GM12865 (cell line): ENCODE results near the gene KCNH3.

Experiments used
- DNase-seq: peaks from one replicate; pipeline ENCODE4 v3.0.0; 2010; ENCODE audit warnings: low read depth
- H3K4me3 ChIP-seq: 2 replicates; pipeline ENCODE4 v1.5.1; 2011; ENCODE audit warnings: mild to moderate bottlenecking, low read depth, low read length, control low read depth
- CTCF ChIP-seq: IDR thresholded peaks from 2 replicates; pipeline ENCODE4 v1.5.1; 2011; ENCODE audit warnings: low read length, control low read depth, low read depth, inconsistent platforms; ENCODE audit not compliant: insufficient read depth; ENCODE audit errors: missing control alignments

Gene KCNH3

GRCh38 chr12:49562233-49562632, 23.4 kb downstream of the KCNH3 start:
- no peak for TF ChIP-seq CTCF
- H3K4me3 ChIP-seq, result no peak overlapping the region
- no peak for DNase-seq

- DNase-seq, result no peak
- no peak overlapping the region for H3K4me3 ChIP-seq
- TF ChIP-seq CTCF, result no peak
These were observed 24.0 kb downstream of the KCNH3 start for GRCh38 chr12:49562831-49563230.

GRCh38 chr12:49563951-49564685, 25.3 kb downstream of the KCNH3 start:
- no peak overlapping the region for H3K4me3 ChIP-seq
- no peak for DNase-seq
- no peak for TF ChIP-seq CTCF

GRCh38 chr12:49564686-49565405, 26.0 kb downstream of the KCNH3 start:
- DNase-seq, result no peak
- TF ChIP-seq CTCF, result no peak
- H3K4me3 ChIP-seq, result no peak overlapping the region

- DNase-seq, result no peak
- no peak overlapping the region for H3K4me3 ChIP-seq
- no peak for TF ChIP-seq CTCF
These were observed 26.8 kb downstream of the KCNH3 start for GRCh38 chr12:49565406-49566265.

- no peak for TF ChIP-seq CTCF
- no peak overlapping the region for H3K4me3 ChIP-seq
- no peak for DNase-seq
These were observed 27.5 kb downstream of the KCNH3 start for GRCh38 chr12:49566361-49566760.
